GM18867 (cell line): Measurements from ENCODE around the gene AGRN.
"Not testable (repeated sequence)": the region's sequence is repeated elsewhere in the genome, so short reads cannot be mapped to it uniquely, and the experiment has no call there.

Source experiments
- ATAC-seq: cut with Tn5 transposase; IDR thresholded peaks from one replicate; pipeline ENCODE4 v1.9.1; 2021; ENCODE audit warnings: mild to moderate bottlenecking, moderate library complexity; ENCODE audit not compliant: unreplicated experiment

AGRN gene

DNA sequence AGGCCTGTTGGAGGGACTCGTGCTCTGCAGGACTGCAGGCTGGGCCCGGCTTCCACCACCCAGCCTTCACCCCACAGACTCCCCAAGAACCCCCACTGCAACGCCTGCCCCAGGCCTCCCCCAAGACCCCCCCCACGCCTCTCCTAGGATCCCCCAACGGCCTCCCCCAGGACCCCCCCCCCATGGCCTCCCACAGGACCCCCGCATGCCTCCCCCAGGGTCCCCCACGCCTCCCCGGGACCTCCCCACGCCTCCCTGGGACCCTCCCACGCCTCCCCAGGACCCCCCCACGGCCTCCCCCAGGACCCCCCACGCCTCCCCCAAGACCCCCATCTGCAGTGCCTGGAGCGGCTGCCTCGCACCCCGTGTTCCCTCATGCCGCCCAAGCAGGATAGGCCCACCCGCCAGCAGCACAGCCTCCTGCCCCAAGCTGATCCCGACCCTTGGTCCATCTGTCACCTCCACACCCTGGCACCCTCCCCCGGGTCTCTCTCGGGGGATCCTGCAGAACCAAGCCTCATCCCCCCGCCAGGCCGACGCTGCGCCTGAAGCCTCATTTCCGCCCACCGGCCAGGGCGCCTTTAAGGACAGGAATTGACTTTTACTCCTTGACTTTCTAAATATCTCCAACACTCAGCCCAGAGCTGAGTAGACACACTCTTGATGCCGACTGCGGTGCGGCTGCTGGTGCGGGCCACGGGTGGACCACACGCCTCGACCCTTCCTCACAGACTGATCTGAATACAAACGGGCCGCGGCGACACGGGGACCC lies 68.3 kb downstream of the AGRN start:
- ATAC-seq: no peak

DNA sequence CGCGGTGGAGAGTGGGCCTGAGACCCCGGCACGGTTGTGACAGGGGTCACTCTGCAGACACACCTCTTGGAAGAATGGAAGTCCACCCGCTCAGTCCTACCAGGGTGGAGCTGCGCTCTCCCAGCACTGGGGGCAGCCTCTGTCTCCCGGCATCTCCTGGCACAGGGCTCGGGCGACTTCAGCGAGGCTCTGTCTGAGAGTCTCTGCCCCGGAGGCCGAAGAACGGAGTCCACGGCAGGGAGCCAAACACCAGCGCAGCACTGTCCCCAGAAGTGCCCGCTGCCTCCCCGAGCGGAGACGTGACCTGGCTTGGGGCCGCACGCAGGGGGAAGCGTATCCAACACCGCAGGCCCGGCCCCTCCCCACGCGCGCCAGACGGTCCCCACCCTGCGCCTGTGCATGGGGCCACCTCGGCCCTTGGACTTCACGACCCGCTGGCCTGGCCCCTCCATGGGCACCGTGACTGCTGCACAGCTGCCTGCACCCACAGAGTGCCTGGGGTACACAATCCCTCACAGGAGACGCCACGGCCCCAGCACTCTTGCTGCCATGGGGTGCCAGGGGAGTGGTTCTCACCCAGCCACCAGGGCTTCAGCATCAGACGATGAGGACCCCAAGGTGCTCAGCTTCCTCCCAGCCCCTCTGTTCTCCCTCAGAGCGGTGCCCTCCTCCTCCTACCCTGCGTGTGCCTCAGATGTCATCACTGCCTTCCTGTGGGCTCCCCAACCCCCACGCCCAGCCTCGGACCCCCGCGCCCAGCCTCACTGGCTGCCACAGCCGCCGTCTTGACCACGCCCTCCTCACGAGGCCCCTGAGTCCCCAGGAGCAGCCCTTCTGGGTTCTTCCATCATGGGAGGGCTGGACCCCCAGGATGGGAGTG lies 69.1 kb downstream of the AGRN start:
- no peak for ATAC-seq

DNA sequence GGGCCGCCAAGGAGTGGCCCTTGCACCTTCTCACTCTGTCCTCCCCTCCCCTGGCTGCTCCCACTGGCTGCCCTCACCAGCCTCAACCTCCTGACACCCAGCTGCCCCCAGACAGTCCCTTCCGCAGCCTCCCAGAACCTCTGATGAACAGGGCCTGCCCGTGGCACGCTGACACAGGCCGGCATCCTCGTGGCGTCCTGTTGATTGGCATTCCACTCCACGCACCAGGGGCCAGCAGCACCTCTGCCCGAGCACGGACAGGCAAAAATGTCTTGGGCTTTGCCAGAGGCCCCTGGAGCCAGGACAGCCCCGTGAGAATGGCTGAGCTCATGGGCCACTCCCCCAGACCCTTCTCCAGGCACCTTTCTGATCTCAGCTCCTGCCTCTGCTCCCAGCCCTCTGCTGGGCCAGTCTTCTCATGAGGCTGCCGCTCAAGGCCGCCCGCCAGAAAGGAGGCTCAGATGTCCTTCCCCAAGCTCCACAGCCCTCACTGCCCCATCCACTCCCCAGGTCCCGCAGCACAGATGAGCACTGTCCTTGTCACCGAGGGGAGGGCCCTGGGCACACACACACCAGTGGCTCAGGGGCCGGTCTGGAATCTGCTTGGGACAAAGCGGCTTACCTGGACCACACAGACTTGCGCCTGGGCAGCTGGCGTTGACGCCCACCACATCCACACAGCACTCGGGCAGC lies 70.0 kb downstream of the AGRN start:
- ATAC-seq: no peak

DNA sequence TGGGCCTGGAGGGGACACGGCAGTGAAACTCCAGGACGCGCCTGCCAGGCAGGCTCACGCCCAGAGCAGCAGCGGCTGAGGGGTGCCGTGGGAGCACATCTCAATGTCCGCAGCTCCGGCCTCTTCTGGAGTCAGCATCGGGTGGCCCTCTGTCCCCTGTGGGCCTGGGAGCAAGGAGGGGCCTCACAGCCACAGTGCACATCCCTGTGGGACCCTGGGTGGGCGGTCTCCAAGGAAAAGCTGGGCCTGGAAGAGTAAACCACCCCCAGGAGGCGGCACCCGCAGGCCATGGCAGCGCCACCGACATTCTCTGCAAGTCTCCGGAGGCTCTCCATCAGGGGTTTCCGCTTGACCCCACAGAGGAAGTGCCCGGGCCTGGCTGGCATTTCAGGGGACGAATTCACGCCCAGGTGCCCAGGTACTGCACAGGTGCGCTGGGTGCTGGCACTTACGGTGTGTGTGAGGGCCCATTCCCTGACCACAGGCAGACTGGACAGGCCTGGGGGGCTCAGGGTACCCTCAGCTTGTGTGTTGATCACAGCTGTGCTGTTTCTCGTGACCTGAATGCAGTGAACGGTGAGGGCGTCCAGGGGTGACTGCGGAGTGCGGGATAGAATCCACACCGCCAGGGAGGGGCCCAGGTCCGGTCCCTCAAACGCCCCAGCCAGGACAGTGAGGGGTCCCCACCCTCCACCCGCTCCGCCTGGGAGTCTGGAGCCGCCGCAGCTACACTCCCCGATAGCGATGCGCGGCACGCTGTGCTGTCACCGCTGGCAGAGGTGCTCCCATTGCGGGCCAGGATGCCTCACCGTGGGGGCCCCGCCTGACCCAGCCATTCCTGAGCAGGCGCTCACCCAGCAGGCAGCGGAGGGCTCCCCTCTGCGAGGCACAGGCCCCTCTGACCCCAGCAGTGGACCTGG lies 70.8 kb downstream of the AGRN start:
- no peak for ATAC-seq

DNA sequence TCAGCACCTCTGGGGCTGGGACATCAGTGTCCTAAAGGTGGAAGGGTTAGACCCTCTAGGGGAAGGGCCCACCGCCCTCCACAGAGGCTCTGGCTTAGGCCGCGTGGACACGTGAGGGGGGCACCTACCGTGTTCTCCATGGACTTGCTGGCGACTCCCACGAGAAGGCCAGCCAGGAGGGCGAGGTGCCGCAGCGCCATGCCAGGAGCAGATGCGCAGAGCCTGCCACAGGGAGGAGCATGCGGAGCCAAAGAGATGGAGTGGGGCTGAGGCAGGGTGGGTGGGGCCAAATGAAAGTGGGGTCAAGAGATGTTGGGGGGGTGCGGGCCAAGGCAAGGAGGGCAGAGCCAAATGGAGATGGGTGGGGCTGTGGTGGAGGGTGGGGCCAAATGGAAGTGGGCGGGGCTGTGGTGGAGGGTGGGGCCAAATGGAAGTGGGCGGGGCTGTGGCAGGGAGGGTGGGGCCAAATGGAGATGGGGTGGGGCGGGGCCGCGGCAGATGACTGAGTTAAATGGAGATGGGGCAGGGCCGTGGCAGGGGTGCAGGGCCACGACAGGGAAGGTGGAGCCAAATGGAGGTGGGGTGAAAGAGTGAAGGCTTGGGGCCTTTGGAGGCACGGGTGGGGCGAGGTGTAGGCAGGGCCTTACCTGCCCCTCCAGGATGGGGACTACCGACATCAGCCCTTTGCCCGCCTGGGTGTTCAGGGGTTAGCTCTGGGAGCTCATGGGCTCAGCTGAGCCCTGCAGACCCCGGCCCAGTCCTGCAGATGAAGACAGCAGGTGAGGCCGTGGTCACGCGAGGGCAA lies 71.6 kb downstream of the AGRN start:
- ATAC-seq: no peak

DNA sequence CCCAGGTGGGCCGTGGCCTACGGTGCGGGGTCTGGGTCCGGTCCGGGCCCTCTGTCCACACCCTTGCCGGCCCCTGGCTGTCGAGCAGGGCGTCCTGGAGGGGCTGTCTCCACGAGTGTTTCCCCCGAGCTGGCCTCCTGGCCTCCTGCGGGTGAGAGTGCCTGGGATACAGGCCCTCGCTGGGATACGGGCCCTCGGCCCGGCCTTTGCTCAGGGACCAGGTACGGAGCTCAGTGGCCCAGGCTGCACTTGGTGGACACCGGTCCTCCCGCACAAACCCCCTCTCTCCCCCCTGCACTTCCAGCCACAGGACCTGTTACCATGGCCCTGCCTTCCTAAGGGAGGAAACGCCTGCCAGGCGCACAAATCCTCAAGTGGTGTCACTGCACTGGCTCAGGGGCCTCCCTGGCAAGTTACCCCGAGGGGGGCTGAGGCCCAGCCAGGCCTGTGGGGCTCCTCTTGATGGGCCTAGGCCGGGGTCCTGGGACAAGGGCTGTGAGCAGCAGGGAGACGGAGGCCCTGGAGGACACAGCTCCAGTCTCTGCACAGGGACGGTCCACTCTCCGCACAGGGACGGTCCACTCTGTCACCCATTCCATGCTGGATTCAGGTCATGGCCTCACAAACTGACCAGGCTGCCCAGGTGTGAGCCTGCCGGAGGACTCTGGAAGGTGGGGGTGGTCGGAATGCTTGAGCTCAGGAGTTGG lies 72.4 kb downstream of the AGRN start:
- no peak for ATAC-seq

DNA sequence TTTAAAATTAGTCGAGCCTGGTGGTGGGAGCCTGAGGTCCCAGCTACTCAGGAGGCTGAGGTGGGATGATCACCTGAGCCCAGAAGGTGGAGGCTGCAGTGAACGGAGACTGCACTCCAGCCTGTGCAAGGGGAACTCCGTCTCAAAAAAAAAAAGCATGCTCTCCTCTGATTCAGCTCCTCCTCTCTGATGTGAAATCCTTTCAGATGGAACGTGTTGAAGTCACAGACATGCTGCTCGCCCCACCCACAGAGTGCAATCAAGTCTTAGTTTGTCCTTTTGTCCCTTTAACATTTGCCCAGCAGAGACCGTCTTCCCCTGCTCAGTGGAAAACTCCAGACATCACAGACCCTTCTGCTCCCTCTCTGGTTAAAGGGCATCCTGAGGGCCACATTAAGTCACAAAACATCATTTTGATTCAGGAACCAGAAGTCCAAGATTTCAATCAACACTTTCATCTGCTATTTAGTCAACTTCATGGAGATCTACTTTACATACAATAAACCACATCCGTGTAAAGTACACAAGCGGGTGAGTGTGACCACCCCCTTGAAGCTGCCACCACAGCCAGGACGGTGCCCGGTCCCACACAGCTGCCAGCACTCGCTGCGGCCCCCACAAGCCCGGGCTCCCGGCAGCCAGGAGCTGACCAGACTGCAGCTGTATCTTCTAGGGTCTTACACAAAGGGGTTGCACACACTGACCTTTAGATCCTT lies 73.1 kb downstream of the AGRN start:
- ATAC-seq: no peak

DNA sequence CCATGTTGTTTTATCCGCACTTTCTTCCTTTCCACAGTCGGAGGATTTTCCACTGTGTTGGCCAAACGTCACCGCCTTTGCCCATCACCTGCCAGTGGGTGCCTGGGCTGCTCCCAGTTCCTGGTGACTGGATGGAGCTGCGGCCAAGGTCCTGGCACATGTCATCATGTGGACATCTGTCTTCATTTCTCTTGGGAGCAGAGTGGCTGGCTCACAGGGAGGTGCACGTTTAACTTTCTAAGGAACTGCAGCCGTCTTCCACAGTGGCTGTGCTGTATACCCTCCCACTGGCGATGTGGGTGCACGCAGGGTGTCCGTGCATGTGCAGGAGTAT lies 73.7 kb downstream of the AGRN start:
- ATAC-seq: no peak

DNA sequence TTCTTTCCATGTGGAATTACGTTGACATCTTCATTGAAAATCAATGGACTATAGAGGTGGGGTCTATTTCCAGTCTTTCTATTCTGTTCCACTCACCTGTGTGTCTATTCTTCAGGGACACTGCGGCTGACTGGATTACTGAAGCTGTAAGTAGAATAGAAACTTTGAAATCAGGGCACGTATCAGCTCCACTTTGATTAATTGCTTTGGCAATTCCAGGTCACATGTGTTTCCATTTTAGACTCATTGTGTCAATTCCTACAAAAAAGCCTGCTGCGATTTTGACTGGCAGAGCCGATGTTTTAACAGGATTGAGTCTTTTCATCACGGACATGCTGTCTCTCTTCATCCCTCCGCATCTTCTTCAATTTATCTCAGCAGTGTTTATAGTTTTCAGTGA lies 75.1 kb downstream of the AGRN start:
- no peak for ATAC-seq

DNA sequence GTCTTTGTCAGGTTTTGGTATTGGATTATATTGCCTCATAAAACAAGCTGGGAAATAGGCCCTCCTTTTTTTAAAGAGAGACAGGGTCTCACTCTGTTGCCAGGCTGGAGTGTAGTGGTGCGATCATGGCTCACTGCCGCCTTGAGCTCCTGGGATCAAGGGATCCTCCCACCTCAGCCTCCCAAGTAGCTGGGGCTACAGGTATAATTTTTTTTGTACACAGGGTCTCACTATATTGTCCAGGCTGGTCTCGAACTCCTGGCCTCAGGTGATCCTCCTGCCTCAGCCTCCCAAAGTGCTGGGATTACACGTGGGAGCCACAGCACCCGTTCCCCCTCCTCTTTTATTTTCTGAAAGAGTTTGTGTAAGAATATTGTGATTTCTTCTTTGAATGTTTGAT lies 76.2 kb downstream of the AGRN start:
- not testable (repeated sequence) for ATAC-seq

DNA sequence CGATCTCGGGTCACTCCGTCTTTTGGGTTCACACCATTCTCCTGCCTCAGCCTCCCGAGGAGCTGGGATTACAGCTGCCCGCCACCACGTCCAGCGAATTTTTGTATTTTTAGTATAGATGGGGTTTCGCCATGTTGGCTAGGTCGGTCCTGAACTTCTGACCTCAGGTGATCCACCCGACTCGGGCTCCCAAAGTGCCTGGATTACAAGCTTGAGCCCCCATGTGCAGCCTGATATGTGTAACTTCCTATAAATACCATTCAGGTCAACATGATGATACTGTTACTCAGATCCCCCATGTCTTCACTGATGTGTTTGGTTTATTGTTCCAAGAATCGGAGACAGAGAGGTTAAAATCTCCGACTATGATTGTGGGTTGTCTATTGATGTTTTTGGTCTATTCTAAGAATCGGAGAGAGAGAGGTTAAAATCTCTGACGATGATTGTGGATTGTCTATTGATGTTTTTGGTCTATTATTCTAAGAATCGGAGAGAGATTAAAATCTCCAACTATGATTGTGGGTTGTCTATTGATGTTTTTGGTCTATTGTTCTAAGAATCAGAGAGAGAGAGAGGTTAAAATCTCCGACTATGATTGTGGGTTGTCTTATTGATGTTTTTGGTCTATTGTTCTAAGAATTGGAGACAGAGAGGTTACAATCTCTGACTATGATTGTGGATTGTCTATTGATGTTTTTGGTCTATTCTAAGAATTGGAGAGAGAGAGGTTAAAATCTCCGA lies 78.9 kb downstream of the AGRN start:
- ATAC-seq: no peak

DNA sequence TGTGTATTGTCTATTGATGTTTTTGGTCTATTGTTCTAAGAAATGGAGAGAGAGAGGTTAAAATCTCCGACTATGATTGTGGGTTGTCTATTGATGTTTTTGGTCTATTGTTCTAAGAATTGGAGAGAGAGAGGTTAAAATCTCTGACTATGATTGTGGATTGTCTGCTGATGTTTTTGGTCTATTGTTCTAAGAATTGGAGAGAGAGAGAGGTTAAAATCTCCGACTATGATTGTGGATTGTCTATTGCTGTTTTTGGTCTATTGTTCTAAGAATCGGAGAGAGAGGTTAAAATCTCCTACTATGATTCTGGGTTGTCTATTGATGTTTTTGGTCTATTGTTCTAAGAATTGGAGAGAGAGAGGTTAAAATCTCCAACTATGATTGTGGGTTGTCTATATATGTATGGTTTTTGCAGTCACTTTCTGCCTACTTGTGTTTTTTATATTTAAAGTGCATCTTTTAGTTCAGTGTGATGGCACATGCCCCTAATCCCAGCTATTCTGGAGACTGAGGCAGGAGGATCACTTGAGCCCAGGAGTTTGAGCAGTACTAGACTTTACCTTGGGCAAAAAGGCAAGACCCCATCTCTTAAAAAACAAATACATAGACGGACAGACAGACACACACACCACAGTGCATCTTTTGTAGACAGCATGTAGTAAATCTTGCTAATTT lies 79.7 kb downstream of the AGRN start:
- no peak for ATAC-seq

DNA sequence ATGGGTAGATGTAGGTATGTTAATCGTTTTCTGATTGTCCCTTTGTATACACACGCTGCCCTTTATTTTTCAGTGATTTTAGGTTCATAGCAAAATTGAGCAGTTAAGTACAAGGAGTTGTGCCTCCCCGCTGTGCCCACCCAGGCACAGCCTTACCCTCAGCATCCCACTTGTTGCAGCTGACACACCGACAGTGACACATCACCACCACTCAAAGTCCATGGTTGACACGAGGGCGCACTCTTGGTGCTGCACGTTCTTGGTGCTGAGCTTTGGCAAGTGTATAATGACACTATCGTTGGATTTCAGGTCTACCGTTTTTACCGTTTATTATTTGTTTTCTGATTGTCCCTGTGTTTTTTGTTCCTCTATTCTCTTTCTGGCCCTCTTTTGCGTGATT lies 80.4 kb downstream of the AGRN start:
- ATAC-seq: no peak

DNA sequence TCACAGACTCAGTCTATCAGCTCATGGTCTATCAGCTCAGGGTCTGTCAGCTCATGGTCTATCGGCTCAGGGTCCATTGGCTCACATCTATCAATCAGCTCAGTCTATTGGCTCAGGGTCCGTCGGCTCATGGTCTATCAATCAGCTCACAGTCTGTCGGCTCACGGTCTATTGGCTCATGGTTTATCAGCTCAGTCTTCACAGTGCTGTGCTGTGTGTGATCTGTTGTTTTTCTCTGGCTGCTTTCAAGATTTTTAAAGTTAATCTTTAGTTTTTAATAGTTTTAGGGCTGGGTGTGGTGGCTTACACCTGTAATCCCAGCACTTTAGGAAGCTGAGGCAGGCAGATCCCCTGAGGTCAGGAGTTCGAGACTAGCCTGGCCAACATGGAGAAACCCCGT lies 81.6 kb downstream of the AGRN start:
- ATAC-seq: no peak

DNA sequence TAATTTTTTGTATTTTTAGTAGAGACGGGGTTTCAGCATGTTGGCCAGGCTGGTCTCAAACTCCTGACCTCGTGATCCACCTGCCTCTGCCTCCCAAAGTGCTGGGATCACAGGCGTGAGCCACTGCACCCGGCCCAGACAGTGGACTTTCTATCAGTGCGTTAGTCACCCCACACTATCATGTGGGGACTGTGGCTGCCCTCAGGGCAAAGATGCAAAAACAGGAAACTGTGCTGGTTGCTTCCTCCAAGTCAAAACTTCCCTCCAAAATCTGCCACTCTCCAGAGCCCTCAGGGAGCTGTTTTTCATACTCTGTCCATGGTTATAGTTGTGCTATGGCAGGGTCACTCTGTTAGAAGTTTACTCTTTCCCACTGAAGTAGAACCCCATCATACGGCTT lies 84.2 kb downstream of the AGRN start:
- ATAC-seq: not testable (repeated sequence)
